Endothelial cell of umbilical vein (primary cell): ENCODE measurements around the gene CTNNA2. TPM values are rescaled to one million over a fixed set of nuclear protein-coding genes. Genes with fewer than 3 reads are reported as not detected.

Experiments used
- BruUV-seq: library from RNA; stranded (reverse); fragments of 400-500 nt; replicated peaks from 2 replicates; lab custom pipeline; 2021; lab: Mats Ljungman, UMichigan
- CTCF ChIA-PET: fragments of 300-600, 350-600 bp; sonication (Branson Sonifier 250); formaldehyde crosslinking; loops from one replicate; lab custom pipeline; 2021; ENCODE audit warnings: antibody characterized with exemption, inconsistent platforms; lab: Charles Lee
- POLR2A ChIA-PET: fragments of 300-600, 350-600 bp; sonication (Branson Sonifier 250); formaldehyde crosslinking; loops from one replicate; lab custom pipeline; 2021; ENCODE audit warnings: antibody characterized with exemption, inconsistent platforms; lab: Charles Lee
- DNase-seq: peaks from one replicate; pipeline ENCODE4 v3.0.0-alpha.2; 2011; ENCODE audit warnings: low read depth, low spot score
- FAIRE-seq: peaks from 2 replicates; lab custom pipeline; 2011; peaks lifted over from hg19 to GRCh38; lab: Jason Lieb, UNC
- H2AFZ ChIP-seq: 2 replicates; pipeline ENCODE4 v1.6.0; 2012; ENCODE audit warnings: low read depth, low read length, control low read depth, inconsistent platforms
- H3K27ac ChIP-seq: 2 replicates; pipeline ENCODE4 v1.5.1; 2011; ENCODE audit warnings: low read depth, mild to moderate bottlenecking, control low read depth, low read length, moderate library complexity; ENCODE audit not compliant: insufficient read depth
- H3K27me3 ChIP-seq, 2 experiments: 2 replicates each; pipeline versions ENCODE4 v1.6.0 to v1.6.1; 2011; ENCODE audit warnings: low read length in 2 of 2, mixed read lengths in 1 of 2; ENCODE audit not compliant: control insufficient read depth in 2 of 2, insufficient read depth in 2 of 2
- H3K36me3 ChIP-seq, 2 experiments: 2 replicates in 1 of 2; 3 replicates in 1 of 2; pipeline ENCODE4 v1.5.1; 2011; ENCODE audit warnings: low read length in 2 of 2, mild to moderate bottlenecking in 1 of 2, moderate library complexity in 1 of 2; ENCODE audit not compliant: control insufficient read depth in 2 of 2, insufficient read depth in 2 of 2; ENCODE audit errors: extremely low read depth in 1 of 2
- H3K4me1 ChIP-seq: 3 replicates; pipeline ENCODE4 v1.5.1; 2011; ENCODE audit warnings: mild to moderate bottlenecking, low read length; ENCODE audit not compliant: control insufficient read depth, insufficient read depth; ENCODE audit errors: extremely low read depth
- H3K4me2 ChIP-seq: 2 replicates; pipeline ENCODE4 v1.6.1; 2011; ENCODE audit warnings: low read length, control low read depth, mixed read lengths; ENCODE audit not compliant: insufficient read depth
- H3K4me3 ChIP-seq, 3 experiments: fragments of 200-600 bp in 1 of 3; sonication (generic), shearing (Covaris generic) in 1 of 3; replicated peaks in 1 of 3; 2 replicates each; pipeline ENCODE4 v1.5.1; 2011 to 2016; ENCODE audit warnings: control low read depth in 3 of 3, low read length in 3 of 3, mild to moderate bottlenecking in 2 of 3, inconsistent platforms in 1 of 3, low read depth in 1 of 3, moderate library complexity in 1 of 3; ENCODE audit not compliant: insufficient read depth in 1 of 3
- H3K79me2 ChIP-seq: 2 replicates; pipeline ENCODE4 v1.6.0; 2012; ENCODE audit warnings: low read length, inconsistent platforms; ENCODE audit not compliant: control insufficient read depth, insufficient read depth
- H3K9ac ChIP-seq: replicated peaks from 2 replicates; pipeline ENCODE3; 2011; ENCODE audit warnings: low read length, control low read depth; ENCODE audit not compliant: insufficient read depth; ENCODE audit errors: extremely low read depth
- H3K9me1 ChIP-seq: replicated peaks from 3 replicates; pipeline ENCODE4 v1.6.0; 2011; ENCODE audit warnings: mild to moderate bottlenecking, low read length; ENCODE audit not compliant: control insufficient read depth, insufficient read depth; ENCODE audit errors: extremely low read depth
- H3K9me3 ChIP-seq: replicated peaks from 2 replicates; pipeline ENCODE4 v1.5.1; 2012; ENCODE audit warnings: low read length, inconsistent platforms; ENCODE audit not compliant: control insufficient read depth, insufficient read depth
- H4K20me1 ChIP-seq: replicated peaks from 2 replicates; pipeline ENCODE3; 2011; ENCODE audit warnings: mild to moderate bottlenecking, low read length; ENCODE audit not compliant: control insufficient read depth, insufficient read depth; ENCODE audit errors: extremely low read depth
- CTCF ChIP-seq, 2 donors: IDR thresholded peaks; 1 replicate in 1 of 2; 2 replicates in 1 of 2; pipeline ENCODE4 v1.5.1; 2011; ENCODE audit warnings: low read length in 2 of 2, mild to moderate bottlenecking in 2 of 2, moderate library complexity in 2 of 2, control low read depth in 1 of 2, inconsistent platforms in 1 of 2, low read depth in 1 of 2; ENCODE audit not compliant: insufficient read depth in 1 of 2; ENCODE audit errors: extremely low read depth in 1 of 2
- EZH2 ChIP-seq: IDR thresholded peaks from 2 replicates; pipeline ENCODE4 v1.6.1; 2012; ENCODE audit warnings: borderline replicate concordance, low read depth, mild to moderate bottlenecking, moderate library complexity, low read length, inconsistent platforms; ENCODE audit not compliant: severe bottlenecking
- FOS ChIP-seq: IDR thresholded peaks from 2 replicates; pipeline ENCODE4 v1.6.1; 2011; ENCODE audit warnings: mild to moderate bottlenecking, low read length, moderate library complexity, borderline replicate concordance; ENCODE audit not compliant: insufficient read depth
- GATA2 ChIP-seq: IDR thresholded peaks from 2 replicates; pipeline ENCODE4 v1.7.0; 2011; ENCODE audit warnings: low read depth, mild to moderate bottlenecking, moderate library complexity, mixed read lengths, low read length; ENCODE audit not compliant: insufficient read length, insufficient read depth
- JUN ChIP-seq: IDR thresholded peaks from 2 replicates; pipeline ENCODE4 v1.6.1; 2011; ENCODE audit warnings: borderline replicate concordance, low read depth; ENCODE audit not compliant: insufficient read length, insufficient read depth
- MYC ChIP-seq: IDR thresholded peaks from one replicate; pipeline ENCODE4 v1.6.1; 2011; ENCODE audit warnings: mild to moderate bottlenecking, low read depth, low read length
- POLR2A ChIP-seq: IDR thresholded peaks from 2 replicates; pipeline ENCODE4 v1.6.1; 2012; ENCODE audit warnings: low read depth, mild to moderate bottlenecking, control low read depth, low read length
- POLR2AphosphoS5 ChIP-seq: IDR thresholded peaks from 2 replicates; pipeline ENCODE4 v1.6.1; 2012; ENCODE audit warnings: low read depth, mild to moderate bottlenecking, control low read depth, low read length, moderate library complexity; ENCODE audit not compliant: insufficient read depth
- dilution Hi-C: fragments of 300-500 bp; cut with MboI; formaldehyde crosslinking; loops from one replicate; pipeline ENCODE4 v1.15.0; 2019; ENCODE audit warnings: low sequenced_read_pairs; ENCODE audit not compliant: extremely low pct_ligation_motif_present
- intact Hi-C: fragments of 100-400 bp; cut with micrococcal nuclease; formaldehyde crosslinking; loops from one replicate; pipeline ENCODE4 v1.10.0; 2022
- polyA plus RNA-seq, 4 experiments: library from polyadenylated mRNA; depleted of rRNA in 3 of 4; stranded (reverse) in 3 of 4; unstranded in 1 of 4; fragments of >200 nt; gene quantifications; 2 replicates each; pipeline versions ENCODE4 v1.2.1 to v1.2.3, GENCODE V29; 2011 to 2012; ENCODE audit warnings: missing spikeins in 1 of 4
- total RNA-seq: library from RNA; stranded (reverse); gene quantifications from 2 replicates; pipeline ENCODE4 v1.2.3, GENCODE V29; 2021
- TF ChIP-seq, protein P1 (sequence below): IDR thresholded peaks from 2 replicates; pipeline ENCODE4 v1.6.1; 2011; ENCODE audit not compliant: insufficient read depth, insufficient read length

CTNNA2 gene
- total and polyA plus RNA-seq, 2 donors (not counting 3 experiments of a cell fraction or from before 2014, with no cell fraction given) = not detected

- TF ChIP-seq GATA2 (no peak), POLR2AphosphoS5 (no peak), JUN (no peak)
- TF ChIP-seq, protein P1, sequence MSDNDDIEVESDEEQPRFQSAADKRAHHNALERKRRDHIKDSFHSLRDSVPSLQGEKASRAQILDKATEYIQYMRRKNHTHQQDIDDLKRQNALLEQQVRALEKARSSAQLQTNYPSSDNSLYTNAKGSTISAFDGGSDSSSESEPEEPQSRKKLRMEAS = no peak
- DNase-seq (no peak), FAIRE-seq (no peak)
- intact Hi-C loops = no loop called here
- Histone ChIP-seq H3K36me3 (no peaks in the 10 kb centered on the region), H3K9me3 (peaks cover 3% of the 10 kb centered on the region), H3K9me1 (no peaks in the 10 kb centered on the region), H3K27ac (no peak overlapping the region), H4K20me1 (no peaks in the 10 kb centered on the region), H2AFZ (no peak overlapping the region), H3K9ac (no peak overlapping the region), H3K79me2 (no peaks in the 10 kb centered on the region), H3K4me1 (no peaks in the 10 kb centered on the region), H3K27me3 (no peaks in the 10 kb centered on the region), H3K4me3 (no peak overlapping the region), H3K4me2 (no peak overlapping the region)
- POLR2A ChIA-PET = no interaction called here
- dilution Hi-C loops = no loop called here
- BruUV-seq = no TSS peak
- CTCF ChIA-PET = no interaction called here
These were observed 489.3 kb downstream of the CTNNA2 start for GRCh38 chr2:80002112-80002511.

GRCh38 chr2:80002568-80003157, 489.8 kb downstream of the CTNNA2 start:
- DNase-seq = no peak
- Histone ChIP-seq H3K9ac (no peak overlapping the region), H2AFZ (no peak overlapping the region), H3K36me3 (no peaks in the 10 kb centered on the region), H3K4me3 (no peak overlapping the region), H3K4me1 (no peaks in the 10 kb centered on the region), H3K9me1 (no peaks in the 10 kb centered on the region), H3K79me2 (no peaks in the 10 kb centered on the region), H3K4me2 (no peak overlapping the region), H4K20me1 (no peaks in the 10 kb centered on the region), H3K27ac (no peak overlapping the region), H3K9me3 (peaks cover 3% of the 10 kb centered on the region), H3K27me3 (no peaks in the 10 kb centered on the region)
- BruUV-seq = no TSS peak
- dilution Hi-C loops = no loop called here
- ChIA-PET POLR2A (no interaction called here), CTCF (no interaction called here)
- intact Hi-C loops = no loop called here
- FAIRE-seq = no peak
- TF ChIP-seq FOS (no peak), EZH2 (no peak), POLR2A (no peak), GATA2 (no peak), POLR2AphosphoS5 (no peak), MYC (no peak), JUN (no peak), CTCF (IDR thresholded peaks at IDR 0.05; ENCODE audit: extremely low read depth in 1 of 2, insufficient read depth in 1 of 2, low read depth in 1 of 2, low read length in 2 of 2) (no peak)
- TF ChIP-seq, protein P1 = no peak
